IMR-90 (cell line): ENCODE results near the gene CENPP. TPM values are rescaled to one million over a fixed set of nuclear protein-coding genes. Genes with fewer than 3 reads are reported as not detected.

Experiments
- ATAC-seq: fragments of 200-7000 bp; cut with Tn5 transposase; 2 replicates; pipeline ENCODE4 v1.9.1; 2020; ENCODE audit warnings: low read depth, mild to moderate bottlenecking, moderate library complexity
- BruUV-seq: library from RNA; stranded (reverse); fragments of 400-500 nt; replicated peaks from 2 replicates; lab custom pipeline; 2021; lab: Mats Ljungman, UMichigan
- CTCF ChIA-PET: fragments of 300-600 bp; formaldehyde crosslinking; extraction: SDS; loops from one replicate; lab custom pipeline; 2021; ENCODE audit warnings: antibody characterized with exemption; lab: Yijun Ruan, JAX
- POLR2A ChIA-PET: fragments of 300-600 bp; sonication (Branson Sonifier 250); formaldehyde crosslinking; loops from one replicate; lab custom pipeline; 2022; ENCODE audit warnings: antibody characterized with exemption; ENCODE audit not compliant: unreplicated experiment; lab: Charles Lee
- DNase-seq: peaks from one replicate; pipeline ENCODE4 v3.0.0; 2013
- H2AFZ ChIP-seq: replicated peaks from 2 replicates; pipeline ENCODE3; 2013; ENCODE audit warnings: low read length, mild to moderate bottlenecking; ENCODE audit not compliant: poor library complexity
- H2AK5ac ChIP-seq: 2 replicates; pipeline ENCODE4 v1.6.1; 2013; ENCODE audit warnings: low read depth, low read length, inconsistent platforms
- H2AK9ac ChIP-seq: replicated peaks from 2 replicates; pipeline ENCODE3; 2013; ENCODE audit warnings: mild to moderate bottlenecking, low read depth, low read length, moderate library complexity; ENCODE audit not compliant: poor library complexity
- H2BK120ac ChIP-seq: 2 replicates; pipeline ENCODE4 v1.6.1; 2013; ENCODE audit warnings: low read depth, low read length, inconsistent platforms
- H2BK15ac ChIP-seq: 3 replicates; pipeline ENCODE4 v1.6.1; 2013; ENCODE audit warnings: low read depth, low read length, inconsistent platforms
- H2BK20ac ChIP-seq: 2 replicates; pipeline ENCODE4 v1.6.1; 2013; ENCODE audit warnings: low read depth, mild to moderate bottlenecking, inconsistent platforms, low read length, moderate library complexity
- H2BK5ac ChIP-seq: 2 replicates; pipeline ENCODE4 v1.6.1; 2013; ENCODE audit warnings: mild to moderate bottlenecking, low read depth, low read length, inconsistent platforms; ENCODE audit not compliant: poor library complexity, severe bottlenecking
- H3K14ac ChIP-seq: replicated peaks from 2 replicates; pipeline ENCODE4 v1.6.1; 2013; ENCODE audit warnings: low read depth, low read length, inconsistent platforms
- H3K18ac ChIP-seq: 2 replicates; pipeline ENCODE4 v1.6.1; 2013; ENCODE audit warnings: low read depth, low read length, control low read depth
- H3K23ac ChIP-seq: 2 replicates; pipeline ENCODE4 v1.6.1; 2013; ENCODE audit warnings: low read depth, low read length, inconsistent platforms
- H3K27ac ChIP-seq: 2 replicates; pipeline ENCODE4 v1.5.1; 2013; ENCODE audit warnings: mild to moderate bottlenecking, control low read depth, low read length; ENCODE audit not compliant: insufficient read depth
- H3K27me3 ChIP-seq: 2 replicates; pipeline ENCODE4 v1.6.1; 2013; ENCODE audit warnings: low read length; ENCODE audit not compliant: control insufficient read depth, insufficient read depth
- H3K36me3 ChIP-seq: 2 replicates; pipeline ENCODE4 v1.6.1; 2013; ENCODE audit warnings: low read length, mixed read lengths; ENCODE audit not compliant: control insufficient read depth, insufficient read depth
- H3K4ac ChIP-seq: 2 replicates; pipeline ENCODE4 v1.6.1; 2013; ENCODE audit warnings: low read depth, low read length, inconsistent platforms
- H3K4me1 ChIP-seq: 2 replicates; pipeline ENCODE4 v1.6.1; 2013; ENCODE audit warnings: low read length, mixed read lengths; ENCODE audit not compliant: control insufficient read depth, insufficient read depth
- H3K4me2 ChIP-seq: 2 replicates; pipeline ENCODE4 v1.6.1; 2013; ENCODE audit warnings: low read depth, mild to moderate bottlenecking, control low read depth, low read length, moderate library complexity
- H3K4me3 ChIP-seq: 2 replicates; pipeline ENCODE4 v1.5.1; 2013; ENCODE audit warnings: low read depth, mild to moderate bottlenecking, control low read depth, low read length, moderate library complexity; ENCODE audit not compliant: insufficient read depth
- H3K56ac ChIP-seq: 2 replicates; pipeline ENCODE4 v1.6.1; 2013; ENCODE audit warnings: low read length, inconsistent platforms; ENCODE audit not compliant: insufficient read depth; ENCODE audit errors: extremely low read depth
- H3K79me1 ChIP-seq, 2 experiments: 2 replicates each; pipeline ENCODE4 v1.6.1; 2013; ENCODE audit warnings: low read length in 2 of 2, inconsistent platforms in 1 of 2, low read depth in 1 of 2
- H3K9ac ChIP-seq: 2 replicates; pipeline ENCODE4 v1.6.1; 2013; ENCODE audit warnings: low read depth, low read length, control low read depth
- H3K9me1 ChIP-seq: 2 replicates; pipeline ENCODE4 v1.6.1; 2013; ENCODE audit warnings: low read length, inconsistent platforms; ENCODE audit not compliant: insufficient read depth
- H3K9me3 ChIP-seq: 2 replicates; pipeline ENCODE4 v1.6.1; 2013; ENCODE audit warnings: low read length; ENCODE audit not compliant: control insufficient read depth, insufficient read depth
- H4K20me1 ChIP-seq: 2 replicates; pipeline ENCODE4 v1.6.1; 2013; ENCODE audit warnings: low read length, inconsistent platforms; ENCODE audit not compliant: insufficient read depth
- H4K5ac ChIP-seq: 2 replicates; pipeline ENCODE4 v1.6.1; 2013; ENCODE audit warnings: mild to moderate bottlenecking, low read depth, low read length, control low read depth
- H4K8ac ChIP-seq, 2 experiments: 2 replicates each; pipeline ENCODE4 v1.6.1; 2013; ENCODE audit warnings: low read depth in 2 of 2, low read length in 2 of 2, control low read depth in 1 of 2, inconsistent platforms in 1 of 2
- H4K91ac ChIP-seq: 2 replicates; pipeline ENCODE4 v1.6.1; 2013; ENCODE audit warnings: low read depth, low read length, inconsistent platforms; ENCODE audit not compliant: insufficient read depth
- BHLHE40 ChIP-seq: fragments of 150-350 bp; IDR thresholded peaks from 2 replicates; pipeline ENCODE4 v1.6.1; 2016; ENCODE audit warnings: mild to moderate bottlenecking, low read depth, low read length
- CEBPB ChIP-seq: IDR thresholded peaks from 2 replicates; pipeline ENCODE4 v1.6.1; 2012; ENCODE audit warnings: low read depth, low read length, improper control_type of control experiment
- CHD1 ChIP-seq: IDR thresholded peaks from 2 replicates; pipeline ENCODE4 v1.6.1; 2012; ENCODE audit warnings: low read depth, low read length, improper control_type of control experiment
- FOS ChIP-seq: fragments of 150-350 bp; IDR thresholded peaks from 2 replicates; pipeline ENCODE4 v1.6.1; 2016; ENCODE audit warnings: low read depth, low read length
- MAFK ChIP-seq: IDR thresholded peaks from 2 replicates; pipeline ENCODE4 v1.6.1; 2012; ENCODE audit warnings: low read depth, low read length, improper control_type of control experiment
- MAZ ChIP-seq: IDR thresholded peaks from 2 replicates; pipeline ENCODE4 v1.6.1; 2012; ENCODE audit warnings: low read depth, mild to moderate bottlenecking, low read length, improper control_type of control experiment, moderate library complexity, borderline replicate concordance
- MXI1 ChIP-seq: IDR thresholded peaks from 2 replicates; pipeline ENCODE4 v1.6.1; 2012; ENCODE audit warnings: low read depth, mild to moderate bottlenecking, low read length, moderate library complexity, borderline replicate concordance
- NFE2L2 ChIP-seq: fragments of 150-350 bp; IDR thresholded peaks from 2 replicates; pipeline ENCODE4 v1.6.1; 2016; ENCODE audit warnings: low read depth, mild to moderate bottlenecking, low read length
- POLR2A ChIP-seq: IDR thresholded peaks from 2 replicates; pipeline ENCODE4 v1.6.1; 2012; ENCODE audit warnings: mild to moderate bottlenecking, low read depth, low read length
- RAD21 ChIP-seq: IDR thresholded peaks from 2 replicates; pipeline ENCODE4 v1.6.1; 2012; ENCODE audit warnings: low read length, improper control_type of control experiment
- RCOR1 ChIP-seq: IDR thresholded peaks from 2 replicates; pipeline ENCODE4 v1.6.1; 2012; ENCODE audit warnings: mild to moderate bottlenecking, low read length, improper control_type of control experiment; ENCODE audit not compliant: insufficient replicate concordance
- RFX5 ChIP-seq: IDR thresholded peaks from 2 replicates; pipeline ENCODE4 v1.8.0; 2012; ENCODE audit warnings: low read depth, mild to moderate bottlenecking, low read length, moderate library complexity
- SMC3 ChIP-seq: fragments of 150-350 bp; IDR thresholded peaks from 2 replicates; pipeline ENCODE4 v1.6.1; 2016; ENCODE audit warnings: low read depth, mild to moderate bottlenecking, antibody characterized with exemption, low read length, moderate library complexity
- USF2 ChIP-seq: fragments of 150-350 bp; IDR thresholded peaks from 2 replicates; pipeline ENCODE4 v1.6.1; 2017; ENCODE audit warnings: mild to moderate bottlenecking, antibody characterized with exemption, low read length, low read depth
- WGBS, 2 experiments: methylation state at CpG; one replicate each; pipeline versions ENCODE4 v1.1.5 to v1.1.7; 2013; ENCODE audit warnings: missing lambda C conversion rate in 2 of 2; ENCODE audit not compliant: insufficient read length in 1 of 2; ENCODE audit errors: extremely low coverage in 2 of 2; 5-methylcytosine and 5-hydroxymethylcytosine counted together
- dilution Hi-C: fragments of 300-500 bp; cut with HindIII; formaldehyde crosslinking; loops from one replicate; pipeline ENCODE4 v1.14.3; 2018; ENCODE audit warnings: low sequenced_read_pairs; ENCODE audit not compliant: unreplicated experiment
- in situ Hi-C: fragments of 300-500 bp; cut with MboI; formaldehyde crosslinking; loops from 3 replicates; pipeline ENCODE4 v1.14.3; 2019; ENCODE audit warnings: low sequenced_read_pairs, inconsistent platforms, mixed read lengths
- intact Hi-C: fragments of 100-400 bp; cut with micrococcal nuclease; formaldehyde crosslinking; loops from 2 replicates; pipeline ENCODE4 v1.10.0; 2022
- polyA plus RNA-seq, 3 experiments: library from polyadenylated mRNA; depleted of rRNA; stranded (reverse); fragments of >200 nt; gene quantifications; 2 replicates each; pipeline ENCODE4 v1.2.3, GENCODE V29; 2012; ENCODE audit warnings: low replicate concordance in 1 of 3
- total RNA-seq: library from RNA; depleted of rRNA; stranded (reverse); fragments of >200 nt; gene quantifications from 2 replicates; pipeline ENCODE4 v1.2.3, GENCODE V29; 2012
- TF ChIP-seq, protein P1 (sequence below): conservative IDR thresholded peaks from 2 replicates; pipeline ENCODE4 v1.5.1; 2012; ENCODE audit warnings: mild to moderate bottlenecking, low read depth, low read length, improper control_type of control experiment
- TF ChIP-seq, protein P2 (sequence below): fragments of 150-350 bp; IDR thresholded peaks from 2 replicates; pipeline ENCODE4 v1.6.1; 2016; ENCODE audit warnings: low read depth, mild to moderate bottlenecking, low read length, moderate library complexity, borderline replicate concordance

CENPP gene
- total and polyA plus RNA-seq, 2 of the 4 experiments (the other 2 are of a cell fraction), result 1.4 to 2.0 TPM

DNA sequence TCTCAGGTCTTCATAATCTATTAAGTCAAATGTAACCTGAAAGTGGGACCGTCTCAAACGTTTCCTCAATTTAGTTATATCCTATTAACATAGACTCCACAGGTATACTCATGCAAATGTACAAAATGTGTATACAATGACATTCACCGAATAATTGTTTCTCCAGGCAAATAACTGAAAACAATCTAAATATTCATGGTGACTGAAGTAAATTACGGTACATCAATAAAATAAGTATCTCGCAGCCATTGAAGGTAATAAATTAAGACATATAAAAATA is 32.7 kb upstream of the CENPP start:
- ChIA-PET CTCF (no interaction called here), POLR2A (no interaction called here)
- Histone ChIP-seq H3K36me3 (peaks cover 4% of the 10 kb centered on the region; the same call in 1 of the 2 replicates), H3K23ac (peak overlapping the region; percentile 36; the same call in 1 of the 2 replicates), H3K9ac (peak overlapping the region; percentile 87), H2AK9ac (no peak overlapping the region), H2BK5ac (peak overlapping the region; percentile 71), H3K4me3 (peak overlapping the region; percentile 61), H4K5ac (no peak overlapping the region; the same call in none of the 2 replicates), H4K91ac (peak overlapping the region; percentile 99), H3K4me2 (peak overlapping the region; percentile 99), H2BK20ac (no peak overlapping the region), H2AK5ac (no peak overlapping the region), H3K4ac (peak overlapping the region; percentile 38; the same call in 1 of the 2 replicates), H3K56ac (peak overlapping the region; percentile 99), H3K18ac (no peak overlapping the region; the same call in 1 of the 2 replicates), H2BK120ac (no peak overlapping the region; the same call in 1 of the 2 replicates), H3K4me1 (peaks cover 6% of the 10 kb centered on the region), H4K20me1 (peaks cover 29% of the 10 kb centered on the region; the same call in 1 of the 2 replicates), H4K8ac (peak overlapping the region; percentile 63 to 99; a peak in 2 of 4 replicates), H3K9me3 (no peaks in the 10 kb centered on the region), H3K27me3 (no peaks in the 10 kb centered on the region), H2AFZ (no peak overlapping the region), H3K27ac (peak overlapping the region; percentile 85; the same call in 1 of the 2 replicates), H3K79me1 (peaks cover 0 to 33% of the 10 kb centered on the region in 2 experiments; a peak in 3 of 4 replicates), H3K14ac (peak overlapping the region; percentile 82; the same call in 1 of the 2 replicates), H3K9me1 (peaks cover 4% of the 10 kb centered on the region), H2BK15ac (peak overlapping the region; percentile 1; the same call in 1 of the 3 replicates)
- intact Hi-C loops (loop anchor here (2.0 kb wide), 1 partner anchor 158 kb away; no protein-coding TSS in a partner anchor), in situ Hi-C loops (loop anchor here (5.0 to 10.0 kb wide), 2 partner anchors 46 to 158 kb away; no protein-coding TSS in a partner anchor), dilution Hi-C loops (no loop called here)
- no peak for ATAC-seq
- TSS peak; percentile 58 for BruUV-seq
- no peak for DNase-seq
- WGBS, 2 experiments, result no CpG with 5 or more reads among the region's 5 CpGs
- TF ChIP-seq MXI1 (no peak), MAZ (no peak), USF2 (no peak), RFX5 (no peak), BHLHE40 (no peak), POLR2A (no peak), CHD1 (no peak), FOS (no peak), NFE2L2 (no peak), CEBPB (no peak), SMC3 (no peak), MAFK (no peak), RCOR1 (no peak), RAD21 (no peak)
- TF ChIP-seq, protein P1, sequence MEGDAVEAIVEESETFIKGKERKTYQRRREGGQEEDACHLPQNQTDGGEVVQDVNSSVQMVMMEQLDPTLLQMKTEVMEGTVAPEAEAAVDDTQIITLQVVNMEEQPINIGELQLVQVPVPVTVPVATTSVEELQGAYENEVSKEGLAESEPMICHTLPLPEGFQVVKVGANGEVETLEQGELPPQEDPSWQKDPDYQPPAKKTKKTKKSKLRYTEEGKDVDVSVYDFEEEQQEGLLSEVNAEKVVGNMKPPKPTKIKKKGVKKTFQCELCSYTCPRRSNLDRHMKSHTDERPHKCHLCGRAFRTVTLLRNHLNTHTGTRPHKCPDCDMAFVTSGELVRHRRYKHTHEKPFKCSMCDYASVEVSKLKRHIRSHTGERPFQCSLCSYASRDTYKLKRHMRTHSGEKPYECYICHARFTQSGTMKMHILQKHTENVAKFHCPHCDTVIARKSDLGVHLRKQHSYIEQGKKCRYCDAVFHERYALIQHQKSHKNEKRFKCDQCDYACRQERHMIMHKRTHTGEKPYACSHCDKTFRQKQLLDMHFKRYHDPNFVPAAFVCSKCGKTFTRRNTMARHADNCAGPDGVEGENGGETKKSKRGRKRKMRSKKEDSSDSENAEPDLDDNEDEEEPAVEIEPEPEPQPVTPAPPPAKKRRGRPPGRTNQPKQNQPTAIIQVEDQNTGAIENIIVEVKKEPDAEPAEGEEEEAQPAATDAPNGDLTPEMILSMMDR, result no peak
- TF ChIP-seq, protein P2, sequence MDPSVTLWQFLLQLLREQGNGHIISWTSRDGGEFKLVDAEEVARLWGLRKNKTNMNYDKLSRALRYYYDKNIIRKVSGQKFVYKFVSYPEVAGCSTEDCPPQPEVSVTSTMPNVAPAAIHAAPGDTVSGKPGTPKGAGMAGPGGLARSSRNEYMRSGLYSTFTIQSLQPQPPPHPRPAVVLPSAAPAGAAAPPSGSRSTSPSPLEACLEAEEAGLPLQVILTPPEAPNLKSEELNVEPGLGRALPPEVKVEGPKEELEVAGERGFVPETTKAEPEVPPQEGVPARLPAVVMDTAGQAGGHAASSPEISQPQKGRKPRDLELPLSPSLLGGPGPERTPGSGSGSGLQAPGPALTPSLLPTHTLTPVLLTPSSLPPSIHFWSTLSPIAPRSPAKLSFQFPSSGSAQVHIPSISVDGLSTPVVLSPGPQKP, result no peak
